MV-4-11 (cell line): Measurements from ENCODE around the gene UBAP2L.
"Not testable (repeated sequence)": the region's sequence is repeated elsewhere in the genome, so short reads cannot be mapped to it uniquely, and the experiment has no call there.

ENCODE experiments used
- DNase-seq: peaks from one replicate; lab custom pipeline; 2025; lab: John Stamatoyannopoulos, UW

UBAP2L gene

DNA sequence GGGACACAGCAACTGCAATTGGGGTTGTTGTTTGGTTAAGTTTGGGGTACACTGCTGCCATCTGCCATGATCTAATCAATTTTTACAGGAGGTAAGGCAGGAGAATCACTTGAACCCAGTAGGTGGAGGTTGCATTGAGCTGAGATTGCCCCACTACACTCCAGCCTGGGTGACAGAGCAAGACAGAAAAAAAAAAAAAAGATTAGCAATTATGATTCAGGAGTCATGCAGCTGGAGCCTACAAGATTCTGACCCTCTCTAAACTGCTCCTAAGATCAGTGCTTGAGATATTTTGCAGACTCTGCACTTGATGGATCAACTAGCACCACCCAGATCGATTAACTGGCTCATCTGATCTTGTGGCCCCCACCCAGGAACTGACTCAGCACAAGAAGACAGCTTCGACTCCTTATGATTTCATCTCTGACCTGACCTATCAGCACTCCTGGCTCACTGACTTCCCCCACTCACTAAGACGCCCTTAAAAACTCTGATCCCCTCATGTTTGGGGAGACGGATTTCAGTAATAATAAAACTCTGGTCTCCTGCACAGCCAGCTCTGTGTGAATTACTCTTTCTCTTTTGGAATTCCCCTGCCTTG lies 87.0 kb downstream of the UBAP2L start:
- not testable (repeated sequence) for DNase-seq

DNA sequence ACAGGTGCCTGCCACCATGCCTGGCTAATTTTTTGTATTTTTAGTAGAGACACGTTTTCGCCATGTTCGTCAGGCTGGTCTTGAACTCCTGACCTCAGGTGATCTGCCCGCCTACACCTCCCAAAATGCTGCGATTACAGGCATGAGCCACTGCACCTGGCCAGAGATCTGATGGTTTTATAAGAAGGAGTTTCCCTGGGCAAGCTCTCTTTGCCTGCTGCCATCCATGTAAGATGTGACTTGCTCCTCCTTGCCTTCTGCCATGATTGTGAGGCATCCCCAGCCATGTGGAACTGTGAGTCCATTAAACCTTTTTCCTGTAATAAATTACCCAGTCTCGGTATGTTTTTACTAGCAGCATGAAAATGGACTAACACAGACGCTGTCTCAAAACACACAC lies 88.4 kb downstream of the UBAP2L start:
- DNase-seq: not testable (repeated sequence)

DNA sequence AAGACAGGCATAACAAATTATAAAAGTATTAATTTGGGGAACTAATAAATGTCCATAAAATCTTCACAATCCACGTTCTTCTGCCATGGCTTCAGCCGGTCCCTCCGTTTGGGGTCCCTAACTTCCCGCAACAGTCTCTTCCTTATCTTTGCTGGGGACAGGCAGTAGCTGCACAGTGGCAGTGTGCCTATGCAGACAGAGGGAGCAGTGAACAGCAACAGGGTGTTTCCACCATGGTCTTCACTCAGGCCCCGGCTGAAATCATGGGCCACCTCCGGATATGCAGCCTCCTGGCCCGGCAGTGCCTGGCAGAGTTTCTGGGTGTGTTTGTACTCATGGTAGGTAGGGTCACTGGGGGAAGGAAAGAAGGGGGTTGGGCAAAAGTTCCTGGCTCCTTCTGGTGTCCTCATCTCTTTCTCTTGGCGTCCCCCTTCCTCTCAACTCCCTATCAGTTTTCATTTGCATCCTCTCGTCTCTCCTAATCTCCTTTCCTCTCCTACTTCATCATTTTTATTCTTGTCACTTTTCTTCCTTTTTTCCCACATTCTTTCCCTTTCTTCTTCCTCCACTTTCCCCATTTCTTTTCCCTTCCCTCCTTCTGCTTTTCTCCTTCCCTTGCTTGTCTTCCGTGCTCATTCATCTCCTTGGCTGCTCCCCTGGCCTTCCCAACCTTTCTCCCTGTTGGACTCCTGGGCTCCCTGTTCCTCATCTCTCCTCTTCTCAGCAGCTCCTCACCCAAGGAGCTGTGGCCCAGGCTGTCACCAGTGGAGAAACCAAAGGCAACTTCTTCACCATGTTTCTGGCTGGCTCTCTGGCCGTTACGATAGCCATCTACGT lies 91.7 kb downstream of the UBAP2L start:
- not testable (repeated sequence) for DNase-seq

DNA sequence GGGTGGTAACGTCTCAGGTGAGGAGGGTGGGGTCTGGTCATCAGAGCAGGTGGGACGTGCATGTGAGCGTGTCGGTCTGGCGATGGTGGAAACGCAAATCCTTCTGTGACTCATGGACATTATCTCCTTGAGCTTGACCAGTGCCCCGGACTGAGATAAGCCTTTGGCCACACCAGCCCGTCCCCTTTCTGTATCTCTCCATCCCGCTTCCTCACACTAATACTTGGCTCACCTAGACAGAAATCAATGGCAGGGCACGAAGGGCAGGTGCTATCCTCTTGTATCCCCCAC lies 92.3 kb downstream of the UBAP2L start:
- no peak for DNase-seq

DNA sequence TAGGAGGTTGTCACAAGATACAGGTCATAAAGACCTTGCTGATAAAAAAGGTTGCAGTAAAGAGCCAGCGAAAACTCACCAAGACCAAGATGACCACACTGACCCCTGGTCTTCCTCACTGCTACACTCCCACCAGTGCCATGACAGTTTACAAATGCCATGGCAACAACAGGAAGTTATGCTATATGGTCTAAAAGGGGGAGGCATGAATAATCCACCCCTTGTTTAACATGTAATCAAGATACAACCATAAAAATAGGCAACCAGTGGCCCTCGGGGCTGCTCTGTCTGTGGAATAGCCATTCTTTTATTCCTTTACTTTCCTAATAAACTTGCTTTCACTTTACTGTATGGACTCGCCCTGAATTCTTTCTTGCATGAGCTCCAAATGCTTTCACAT lies 93.5 kb downstream of the UBAP2L start:
- not testable (repeated sequence) for DNase-seq

DNA sequence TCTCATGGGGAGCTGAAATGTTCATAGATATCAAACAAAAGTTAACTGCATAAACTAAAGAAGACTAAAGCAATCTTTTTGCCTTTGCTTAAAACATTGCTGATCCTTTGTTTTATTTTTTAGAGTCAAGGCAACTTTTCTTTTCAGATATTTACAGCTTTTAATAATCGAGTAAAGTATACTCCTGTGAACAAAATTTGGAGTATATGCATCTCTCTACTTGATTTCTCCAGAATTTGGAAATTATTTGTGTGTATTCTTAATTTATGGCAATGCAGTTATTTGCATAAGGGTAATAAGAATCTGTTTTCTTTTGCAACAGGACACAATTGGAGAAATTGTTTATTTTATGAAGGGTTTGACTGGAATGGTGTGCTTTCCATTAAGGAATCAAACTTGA lies 95.9 kb downstream of the UBAP2L start:
- no peak for DNase-seq

DNA sequence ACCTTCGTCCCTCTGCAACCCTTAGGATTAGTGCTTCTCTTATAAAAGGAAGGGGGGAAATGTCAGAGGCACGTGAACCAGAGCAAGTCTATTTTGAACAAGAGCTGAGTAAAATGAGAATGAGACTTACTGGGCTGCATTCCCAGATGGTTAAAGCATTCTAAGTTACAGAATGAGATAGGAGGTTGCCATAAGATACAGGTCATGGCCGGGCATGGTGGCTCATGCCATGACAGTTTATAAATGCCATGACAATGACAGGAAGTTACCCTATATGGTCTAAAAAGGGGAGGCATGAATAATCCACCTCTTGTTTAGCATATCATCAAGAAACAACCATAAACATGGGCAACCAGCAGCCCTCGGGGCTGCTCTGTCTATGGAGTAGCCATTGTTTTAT lies 97.6 kb downstream of the UBAP2L start:
- no peak for DNase-seq
